Mesenteric fat pad (tissue), 1 donor: ENCODE data around the gene PLRG1. TPM values are rescaled to one million over a fixed set of nuclear protein-coding genes. Genes with fewer than 3 reads are reported as not detected.
"Not testable (repeated sequence)": the region's sequence is repeated elsewhere in the genome, so short reads cannot be mapped to it uniquely, and the experiment has no call there.

Experiments used
- DNase-seq: peaks from one replicate; pipeline ENCODE4 v3.0.0-alpha.2; 2020; ENCODE audit warnings: low spot score
- long read RNA-seq: library from polyadenylated mRNA; unstranded; transcript quantifications from one replicate; pipeline ENCODE4 v2.0.0, GENCODE V29; 2020
- total RNA-seq: library from RNA; stranded (reverse); fragmentation: NEBNext Ultra II Directional; extraction: Animal tissue kit (Norgen Biotek cat#: 25700); gene quantifications from one replicate; pipeline ENCODE4 v1.2.1, GENCODE V29; 2021
- donor health status: DM: yes; HTN: yes; CAD: no.

Gene PLRG1
- total RNA-seq: 66.8 TPM
- long read RNA-seq, transcript PLRG1-201 (15 exons, 1,673 nt): minor isoform, 5 of 179 reads
- long read RNA-seq, transcript PLRG1-202 (15 exons, 3,351 nt): major isoform, 150 of 179 reads
- long read RNA-seq, partial matches to known transcripts: 7 of 179 reads
- long read RNA-seq, other reads (novel, unspliced or antisense): 17 of 179 reads

DNA sequence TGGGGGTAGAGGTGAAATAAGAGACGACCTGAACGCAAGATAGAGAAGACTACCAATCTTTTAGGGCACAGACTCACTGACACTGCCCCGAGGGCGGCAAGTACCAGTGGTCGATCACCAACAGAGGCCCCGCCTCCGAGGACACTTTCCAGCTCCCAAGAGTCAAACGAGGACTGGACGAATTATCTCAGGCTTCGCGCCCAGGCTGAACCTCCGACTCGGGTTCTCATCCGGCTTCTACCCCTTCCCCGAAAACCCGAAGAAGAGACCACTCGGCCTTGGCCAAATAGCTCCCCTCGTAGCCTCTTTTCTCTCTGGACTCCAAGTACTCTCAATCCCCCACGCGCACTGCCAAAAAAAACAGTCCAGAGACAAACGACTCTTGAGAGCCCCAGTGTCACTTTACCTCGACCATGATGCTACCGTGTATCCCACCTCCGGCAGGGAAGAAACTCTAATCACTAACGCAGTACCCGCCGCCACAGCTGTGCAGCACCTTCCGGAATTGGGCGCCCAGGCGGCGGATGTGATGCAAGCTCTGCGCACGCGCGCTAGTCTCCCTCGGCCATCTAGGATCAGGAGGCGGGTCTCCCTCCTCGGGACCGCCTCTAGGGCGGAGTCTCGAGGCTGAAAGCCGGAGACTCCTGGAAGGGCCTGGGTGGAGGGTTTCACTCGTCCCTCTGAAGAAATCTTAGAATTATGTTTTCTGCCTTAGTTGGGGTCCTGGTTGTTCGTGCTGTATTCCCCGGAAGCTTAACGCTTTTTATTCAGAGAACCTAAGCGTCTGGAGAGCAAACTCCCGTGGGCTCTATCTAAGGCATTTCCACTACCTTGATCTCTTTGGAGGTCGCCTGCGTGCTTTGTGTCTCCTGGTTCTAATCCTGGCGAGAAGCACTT, at the start of gene PLRG1:
PLRG1 (minus strand) TSS at position 507 of the 897 bp plus-strand sequence; CDS start at position 415, 92 bp downstream.
- DNase-seq: peak; percentile 99

DNA sequence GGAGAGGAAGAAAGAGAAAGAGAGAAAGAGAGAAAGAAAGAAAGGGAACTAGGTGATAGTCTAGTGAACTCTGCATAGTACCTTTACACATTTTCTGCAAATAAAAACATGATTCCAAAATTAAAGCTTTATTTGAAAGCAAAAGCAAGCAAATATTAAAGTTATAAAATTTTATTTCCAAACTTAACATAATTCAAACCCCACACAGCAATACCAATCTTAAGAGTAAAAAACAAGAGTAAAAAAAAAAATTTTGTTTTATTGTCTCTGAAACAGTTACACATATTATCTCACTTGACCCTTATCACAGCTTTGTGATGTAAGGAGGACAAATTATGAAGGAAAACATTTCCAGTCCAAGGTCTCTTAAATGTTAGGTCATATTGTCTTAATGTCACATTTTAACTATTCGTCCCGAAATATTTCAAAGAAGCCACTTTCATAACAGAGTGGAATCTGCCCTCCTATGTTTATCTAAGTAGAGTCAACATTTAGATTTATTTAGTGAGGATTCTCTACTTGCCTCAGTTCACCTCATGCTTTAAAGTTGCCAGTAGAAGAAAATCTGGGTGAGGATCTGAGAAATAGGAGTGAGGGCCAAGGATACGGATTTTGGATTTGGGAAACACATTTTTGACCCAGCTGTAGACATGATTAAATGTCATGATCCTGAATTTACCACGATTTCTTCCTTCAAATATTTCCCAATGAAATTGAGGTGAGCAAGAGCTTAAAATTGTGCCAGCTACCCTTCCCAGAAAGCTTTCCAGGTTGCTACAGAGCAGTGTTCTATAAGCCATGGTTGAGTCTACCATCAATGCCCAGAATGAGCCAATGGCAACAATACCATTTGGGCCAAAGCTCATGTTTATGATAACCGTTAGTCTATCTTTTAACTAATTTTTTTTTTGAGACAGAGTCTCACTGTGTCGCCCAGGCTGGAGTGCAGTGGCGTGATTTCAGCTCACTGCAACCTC, 47.9 kb upstream of the PLRG1 start:
- no peak for DNase-seq

DNA sequence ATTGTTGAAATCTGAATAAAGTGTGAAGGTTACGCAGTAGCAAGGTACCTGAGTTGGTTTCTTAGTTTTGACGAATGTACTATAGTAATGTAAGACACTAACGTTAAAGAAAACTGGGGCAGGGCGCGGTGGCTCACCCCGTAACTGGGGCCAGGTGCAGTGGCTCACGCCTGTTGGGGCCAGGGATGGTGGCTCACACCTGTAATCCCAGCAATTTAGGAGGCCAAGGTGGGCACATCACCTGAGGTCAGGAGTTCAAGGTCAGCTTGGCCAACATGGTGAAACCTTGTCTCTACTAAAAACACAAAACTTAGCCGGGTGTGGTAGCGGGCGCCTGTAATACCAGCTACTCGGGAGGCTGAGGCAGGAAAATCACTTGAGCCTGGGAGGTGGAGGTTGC, 47.1 kb upstream of the PLRG1 start:
- DNase-seq: not testable (repeated sequence)

DNA sequence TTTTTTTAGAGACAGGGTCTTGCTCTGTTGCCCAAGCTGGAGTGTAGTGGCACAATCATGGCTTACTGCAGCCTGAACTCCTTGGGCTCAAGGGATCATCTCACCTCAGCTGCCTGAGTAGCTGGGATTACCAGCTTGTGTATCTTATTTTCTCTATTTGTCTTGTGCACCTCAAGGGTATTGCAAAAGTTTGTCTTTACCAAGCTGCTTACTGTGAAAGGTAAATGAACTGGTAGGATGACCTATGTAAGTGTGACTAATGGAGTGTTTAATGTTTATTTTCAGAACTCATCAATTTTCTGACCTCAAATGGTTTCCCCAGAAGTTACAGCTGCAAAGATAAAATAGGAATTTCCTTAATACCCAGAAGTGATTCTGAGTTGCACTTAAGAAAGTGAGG, 45.6 kb upstream of the PLRG1 start:
- DNase-seq: no peak

DNA sequence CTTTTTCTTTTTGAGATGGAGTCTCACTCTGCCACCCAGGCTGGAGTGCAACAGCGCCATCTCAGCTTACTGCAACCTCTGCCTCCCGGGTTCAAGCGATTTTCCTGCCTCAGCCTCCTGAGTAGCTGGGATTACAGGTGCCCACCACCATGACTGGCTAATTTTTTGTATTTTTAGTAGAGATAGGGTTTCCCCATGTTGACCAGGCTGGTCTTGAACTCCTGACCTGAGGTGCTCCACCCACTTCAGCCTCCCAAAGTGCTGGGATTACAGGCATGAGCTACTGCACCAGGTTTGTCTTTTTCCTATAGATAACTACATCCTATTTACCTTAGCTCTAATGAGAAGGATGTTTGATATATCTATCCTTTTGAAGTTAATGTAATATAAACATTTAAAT, 44.1 kb upstream of the PLRG1 start:
- not testable (repeated sequence) for DNase-seq

DNA sequence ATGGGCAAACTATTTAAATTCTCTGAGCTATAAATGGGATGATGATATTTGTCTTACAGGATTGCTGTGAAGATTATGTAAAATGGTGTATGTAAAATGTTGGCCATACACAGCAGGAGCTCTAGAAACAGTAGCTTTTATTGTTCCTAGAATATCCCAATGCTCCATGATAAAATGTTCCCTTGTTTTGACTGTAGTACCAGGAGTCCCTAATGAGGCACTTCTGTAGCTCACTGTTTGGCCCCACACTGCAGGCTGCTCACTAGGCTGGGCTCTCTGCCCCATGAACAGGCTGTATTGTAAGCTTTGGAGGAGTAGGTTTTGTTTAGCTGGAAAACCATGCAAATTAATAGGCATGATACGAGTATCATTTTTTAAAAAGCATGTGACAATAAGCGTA, 43.7 kb upstream of the PLRG1 start:
- DNase-seq: no peak

DNA sequence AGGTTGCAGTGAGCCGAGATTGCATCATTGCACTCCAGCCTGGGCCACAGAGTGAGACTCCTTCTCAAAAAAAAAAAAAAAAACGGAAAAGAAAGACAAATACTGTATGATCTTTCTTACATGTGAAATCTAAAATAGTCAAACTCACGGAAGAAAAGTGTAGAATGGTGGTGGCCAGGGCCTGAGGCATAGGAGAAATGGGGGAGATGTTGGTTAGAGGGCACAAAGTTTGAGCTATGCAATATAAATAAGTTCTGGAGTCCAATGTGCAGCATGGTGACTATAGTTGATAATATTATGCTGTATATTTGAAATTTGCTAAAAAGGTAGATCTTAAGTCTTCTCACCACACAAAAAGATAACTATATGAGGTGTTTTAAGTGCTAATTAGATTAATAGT, 41.7 kb upstream of the PLRG1 start:
- no peak for DNase-seq

DNA sequence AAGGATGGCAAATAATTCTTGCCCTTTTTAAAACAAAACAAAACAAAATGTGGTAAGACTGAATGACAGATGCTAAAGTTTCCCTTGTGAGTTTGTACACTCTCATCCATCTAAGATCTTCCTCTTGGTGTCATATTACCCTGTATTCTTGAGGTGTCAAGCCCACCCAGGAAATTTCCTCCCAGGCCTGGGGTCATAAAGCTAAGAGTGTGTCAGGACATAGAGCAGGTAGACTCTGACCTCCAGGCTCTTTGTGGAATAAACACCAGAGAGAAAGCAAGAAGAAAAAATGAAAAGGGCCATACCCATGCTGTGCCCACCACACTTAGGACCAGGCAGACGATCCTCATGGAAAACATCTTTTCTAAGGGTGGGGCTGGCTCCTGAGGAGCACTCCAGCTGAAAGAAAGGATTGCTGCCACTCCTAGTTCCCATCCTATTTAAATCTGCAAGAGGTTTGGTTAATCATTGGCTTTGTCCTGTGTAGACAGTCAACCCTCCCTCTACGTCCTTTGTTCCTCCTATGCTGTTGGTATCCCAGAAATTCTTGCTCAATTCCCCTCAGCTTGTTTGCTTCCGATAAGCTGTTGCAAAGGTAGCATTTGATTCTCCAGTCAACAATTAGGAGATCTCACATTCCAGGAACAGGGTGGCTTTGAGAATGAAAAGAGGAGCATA, 40.3 kb upstream of the PLRG1 start, which contains the start of gene FGA:
FGA (minus strand) TSS at position 414 of the 678 bp plus-strand sequence; CDS start at position 359, 55 bp downstream.
- DNase-seq: no peak

DNA sequence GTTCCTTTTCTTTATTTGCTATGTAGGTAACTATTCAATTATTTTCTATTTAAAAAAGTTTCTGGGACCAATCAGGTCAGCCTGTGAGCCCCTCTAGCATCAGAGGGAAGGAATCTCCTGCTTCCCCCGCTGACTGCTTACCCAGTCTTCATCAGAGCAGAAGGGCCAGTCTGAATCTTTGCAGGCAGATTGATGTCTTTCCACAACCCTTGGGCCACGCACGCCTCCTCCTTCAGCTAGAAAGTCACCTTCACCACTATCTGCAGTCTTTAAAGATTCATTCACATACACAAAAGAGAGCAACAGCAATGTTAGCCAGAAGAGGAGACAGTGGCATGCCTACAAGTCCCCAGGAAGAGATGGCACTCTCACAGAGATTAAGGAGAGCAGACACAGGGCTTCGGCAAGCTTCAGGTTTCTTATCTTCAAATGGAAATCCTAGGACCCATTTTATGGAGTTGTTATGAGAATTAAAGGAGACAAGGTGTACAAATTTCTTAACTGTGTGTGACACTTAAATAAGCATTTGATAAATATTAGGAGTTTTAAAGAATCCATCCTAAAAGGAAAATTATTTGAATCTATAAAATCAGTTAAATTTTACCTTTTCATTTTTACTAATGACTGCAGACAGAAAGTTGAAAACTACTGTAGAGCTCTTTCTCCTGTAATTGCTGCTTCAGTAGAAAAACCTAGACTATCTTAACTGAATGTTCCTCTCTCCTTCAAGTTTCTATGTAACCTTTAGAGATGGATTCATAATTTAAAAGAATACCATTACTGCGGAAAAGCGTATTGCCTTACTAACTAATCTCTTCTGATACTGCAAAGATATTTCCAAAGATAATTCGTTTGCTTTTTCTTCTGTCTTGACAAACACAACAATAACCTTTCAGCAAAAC, 39.3 kb upstream of the PLRG1 start:
- DNase-seq: no peak

DNA sequence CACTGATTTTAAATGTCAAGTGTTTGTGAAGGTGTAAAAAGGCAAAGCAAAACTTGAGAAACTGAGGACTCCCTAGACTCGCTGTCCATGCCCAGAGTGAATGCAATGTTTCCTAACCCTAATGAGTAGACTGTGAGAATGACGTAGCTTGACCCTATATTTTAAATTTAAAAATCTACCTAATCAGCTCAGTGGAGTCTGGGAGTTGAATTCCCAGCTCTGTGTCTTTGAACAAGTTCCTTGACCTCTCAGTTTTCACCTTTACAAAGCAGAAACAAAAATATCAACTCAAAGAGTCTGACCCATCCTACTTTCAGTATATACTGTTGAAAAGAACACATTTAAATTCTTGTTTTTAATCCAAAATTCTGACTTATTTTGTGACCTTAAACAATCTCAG, 38.0 kb upstream of the PLRG1 start:
- no peak for DNase-seq

DNA sequence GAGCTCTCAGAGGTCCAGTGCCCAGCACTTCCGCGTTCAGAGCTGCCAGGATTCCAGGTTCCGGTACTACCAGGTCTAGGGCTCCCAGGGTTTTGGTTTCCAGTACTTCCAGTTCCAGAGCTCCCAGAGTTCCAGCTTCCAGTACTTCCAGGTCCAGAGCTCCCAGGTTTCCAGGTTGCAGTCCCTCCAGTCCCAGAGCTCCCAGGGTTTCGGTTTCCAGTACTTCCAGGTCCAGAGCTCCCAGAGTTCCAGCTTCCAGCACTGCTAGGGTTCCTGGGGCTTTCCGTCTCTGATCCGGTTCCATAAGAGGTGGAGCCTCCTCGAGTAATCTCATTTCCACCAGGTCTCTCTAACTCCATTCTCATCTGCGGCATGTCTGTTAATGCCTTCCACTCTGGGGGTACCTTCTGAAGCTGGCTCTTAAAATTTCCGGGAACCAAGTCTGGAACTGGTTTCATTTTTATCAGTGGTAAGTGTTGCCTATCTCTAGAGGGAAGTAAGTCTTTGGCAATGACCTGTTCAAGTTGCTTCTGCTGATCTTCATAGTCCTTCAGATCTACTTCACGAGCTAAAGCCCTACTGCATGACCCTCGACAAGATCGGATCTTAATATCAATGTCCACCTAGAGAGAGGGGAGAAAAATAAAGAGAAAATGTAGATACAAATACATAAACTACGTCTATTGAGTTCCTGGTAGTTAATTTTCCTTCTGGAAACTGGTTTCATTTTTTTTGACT, 36.3 kb upstream of the PLRG1 start:
- no peak for DNase-seq

DNA sequence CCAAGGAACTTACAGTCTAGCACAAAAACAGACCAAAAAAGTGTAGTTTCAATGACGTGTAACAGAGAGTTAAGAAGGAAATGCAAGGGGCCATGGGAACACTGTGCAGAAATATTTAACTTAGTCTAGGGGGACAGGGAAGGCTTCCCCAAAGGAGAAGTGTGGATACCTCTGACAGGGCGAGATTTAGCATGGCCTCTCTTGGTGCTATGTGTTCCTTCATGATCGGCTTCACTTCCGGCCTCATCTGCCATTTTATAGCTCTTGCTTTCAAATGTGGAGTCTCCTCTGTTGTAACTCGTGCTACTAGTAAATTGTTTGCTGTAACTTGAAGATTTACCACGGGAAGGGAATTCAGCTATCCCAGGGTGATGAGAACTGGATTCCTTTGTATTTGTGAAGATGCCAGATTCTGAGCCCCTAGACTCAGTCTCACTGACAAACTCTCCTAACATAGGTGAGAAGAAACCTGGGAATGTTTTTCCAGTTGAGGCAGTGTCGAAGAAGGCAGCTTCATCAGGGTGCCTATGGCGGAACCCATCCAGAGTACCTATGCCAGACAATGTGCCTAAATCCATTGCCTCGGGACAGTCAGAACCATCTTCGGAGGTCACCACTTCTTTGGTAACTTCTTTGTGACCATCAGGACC, 35.3 kb upstream of the PLRG1 start:
- DNase-seq: no peak

DNA sequence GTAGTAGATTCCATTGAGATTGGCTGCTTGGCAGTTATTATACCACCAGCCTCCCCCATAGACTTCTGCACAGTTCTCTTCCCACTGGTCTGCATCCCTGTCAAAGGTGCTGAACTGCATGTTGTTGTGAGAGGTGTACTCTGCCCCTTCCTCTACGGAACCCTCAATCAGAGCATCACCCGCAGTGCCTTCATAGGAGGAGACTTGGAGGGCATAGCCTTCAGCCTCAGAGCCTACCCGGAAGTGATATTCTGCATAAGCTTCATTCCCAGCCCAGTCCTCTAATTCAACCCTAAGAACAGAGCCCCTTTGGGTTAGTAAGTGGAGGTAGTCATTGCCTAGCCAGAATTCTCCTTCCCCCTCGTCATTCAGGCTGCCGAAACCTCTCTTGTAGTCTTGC, 34.1 kb upstream of the PLRG1 start:
- no peak for DNase-seq

DNA sequence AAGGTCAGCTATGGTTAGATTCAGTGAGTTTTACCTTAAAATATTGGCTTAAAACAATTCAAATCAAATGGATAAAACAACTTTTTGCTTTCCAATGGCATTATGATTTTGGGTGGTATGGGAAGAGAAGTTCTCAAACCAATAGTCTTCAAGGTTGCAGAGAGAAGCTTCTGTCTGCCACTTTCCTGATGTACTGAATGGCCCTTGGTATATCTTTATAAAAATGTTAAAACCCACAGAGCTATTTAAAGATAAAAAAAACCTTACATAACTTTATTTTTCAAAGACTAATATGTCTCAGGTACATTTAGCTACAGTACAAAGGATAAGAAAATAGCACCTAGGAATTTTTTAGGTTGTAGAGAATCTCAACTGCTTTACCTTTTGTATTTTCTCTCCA, 33.5 kb upstream of the PLRG1 start:
- no peak for DNase-seq

DNA sequence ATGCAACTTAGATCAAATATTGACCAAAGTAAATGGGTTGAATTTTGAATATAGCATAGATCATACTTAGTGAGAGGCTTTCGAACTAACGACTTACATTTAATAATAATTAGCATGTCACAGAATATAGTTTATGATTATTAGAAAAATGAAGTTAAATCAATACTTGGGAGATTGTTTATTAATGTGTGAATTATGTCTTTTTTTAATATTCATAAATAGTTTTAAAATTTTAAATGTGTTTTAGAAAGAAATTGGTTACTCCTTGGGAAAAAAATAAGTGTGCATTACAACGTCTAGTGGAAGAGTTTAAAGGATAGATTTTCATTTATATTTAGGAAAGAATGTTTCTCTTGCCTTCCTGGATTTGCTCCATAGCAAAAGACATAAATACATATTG, 33.0 kb upstream of the PLRG1 start:
- DNase-seq: no peak

DNA sequence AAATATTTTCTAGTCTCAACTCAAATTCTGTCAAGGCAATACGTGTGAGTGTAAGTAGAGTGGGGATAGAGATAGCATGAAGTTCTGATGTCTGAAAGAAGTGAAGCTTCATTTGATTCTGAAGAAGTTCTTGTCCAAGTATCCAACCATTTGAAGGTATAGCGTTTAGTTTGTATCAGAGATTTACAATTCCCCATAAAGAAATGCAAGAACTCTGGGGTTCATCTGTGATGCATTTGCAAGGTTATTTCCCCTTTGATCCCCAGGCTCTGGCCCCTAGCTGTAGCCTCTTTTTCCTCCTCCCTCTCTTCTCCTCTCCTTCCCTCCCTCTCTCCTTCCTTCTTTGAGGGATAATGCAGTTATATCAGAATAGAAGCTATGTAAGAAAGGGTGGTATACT, 32.5 kb upstream of the PLRG1 start:
- DNase-seq: no peak

DNA sequence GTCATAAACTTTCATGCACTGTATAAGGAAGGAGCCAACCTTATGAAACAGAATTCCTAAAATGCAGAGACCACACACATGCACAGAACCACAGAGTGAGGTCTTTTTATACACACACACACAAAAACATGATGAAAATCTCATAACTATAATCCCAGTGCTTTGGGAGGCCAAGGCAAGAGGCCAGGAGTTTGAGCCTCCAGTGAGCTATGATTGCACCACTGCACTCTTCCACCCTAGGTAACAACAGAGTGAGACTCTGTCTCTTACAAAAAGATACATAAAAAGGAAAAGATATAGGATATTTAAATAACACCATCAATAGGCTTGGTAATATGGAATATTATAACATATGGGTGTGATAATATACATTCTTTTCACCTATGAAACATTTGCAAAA, 29.7 kb upstream of the PLRG1 start:
- DNase-seq: no peak

DNA sequence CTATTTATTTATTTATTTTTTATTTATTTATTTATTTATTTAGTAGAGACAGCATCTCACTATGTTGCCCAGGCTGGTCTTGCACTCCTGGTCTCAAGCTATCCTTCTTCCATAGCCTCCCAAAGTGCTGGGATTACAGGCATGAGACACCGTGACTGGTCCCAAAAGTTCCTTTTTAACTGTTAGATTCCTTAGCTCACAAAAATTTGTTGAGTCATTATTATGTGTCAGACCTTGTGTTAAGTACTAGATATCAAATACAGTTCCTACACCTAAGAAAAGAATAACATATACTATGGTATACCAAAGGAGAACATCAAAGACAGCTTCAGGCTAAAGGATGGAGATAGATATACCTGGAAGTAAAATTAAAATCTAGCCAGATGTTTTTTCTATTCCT, 28.7 kb upstream of the PLRG1 start:
- DNase-seq: no peak

DNA sequence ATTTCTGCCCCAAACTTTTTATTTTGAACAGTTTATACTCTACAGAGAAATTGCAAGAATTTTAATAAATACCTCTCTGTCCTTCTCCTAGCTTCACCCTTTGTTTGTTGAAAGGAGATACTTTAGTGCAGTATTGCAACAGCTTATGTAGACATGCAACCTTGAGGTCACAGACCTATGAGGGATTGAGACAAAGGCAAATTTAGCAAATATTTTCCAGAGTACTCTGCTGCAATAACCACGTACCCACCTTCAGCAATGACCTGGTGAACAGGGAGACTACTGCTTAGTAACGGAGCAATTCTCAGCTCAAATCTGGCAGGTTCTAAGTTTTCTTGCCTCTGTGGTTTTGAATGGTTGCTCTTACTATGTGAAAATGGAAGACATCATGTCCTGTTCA, 27.1 kb upstream of the PLRG1 start:
- DNase-seq: no peak
